A549 (cell line): ENCODE measurements around the gene HPCAL1. TPM values are rescaled to one million over a fixed set of nuclear protein-coding genes. Genes with fewer than 3 reads are reported as not detected.
A peak's percentile ranks its signal among the peaks of the same experiment; 100 is the strongest.

Experiments
- ATAC-seq, 2 experiments: fragments of 200-7000 bp in 1 of 2; fragments of >200 bp in 1 of 2; cut with Nextera tagmentation in 1 of 2; cut with Tn5 transposase in 1 of 2; 3 replicates each; pipeline versions ENCODE4 v1.8.0 to v1.9.1; 2018 to 2020; ENCODE audit warnings: mild to moderate bottlenecking in 1 of 2, moderate library complexity in 1 of 2
- CTCF ChIA-PET: fragments of 300-600 bp; sonication (Branson Sonifier 250); formaldehyde crosslinking; extraction: SDS; loops from one replicate; lab custom pipeline; 2021; ENCODE audit warnings: antibody characterized with exemption, inconsistent platforms; lab: Yijun Ruan, JAX
- POLR2A ChIA-PET: fragments of 350-600 bp; formaldehyde crosslinking; extraction: SDS; loops from one replicate; lab custom pipeline; 2021; ENCODE audit warnings: antibody characterized with exemption, inconsistent platforms; lab: Yijun Ruan, JAX
- DNase-seq, 2 experiments: peaks; one replicate each; pipeline versions ENCODE4 v3.0.0 to v3.0.0-alpha.2; 2011 to 2016; ENCODE audit warnings: low read depth in 1 of 2, low spot score in 1 of 2
- FAIRE-seq: peaks from 2 replicates; lab custom pipeline; 2011; peaks lifted over from hg19 to GRCh38; lab: Jason Lieb, UNC
- H3K27ac ChIP-seq, 2 experiments: fragments of >200 bp; sonication (Bioruptor Twin); formaldehyde crosslinking; 3 replicates each; pipeline ENCODE4 v1.5.1; 2016 to 2017
- H3K4me1 ChIP-seq: fragments of >200 bp; sonication (Bioruptor Twin); formaldehyde crosslinking; 3 replicates; pipeline ENCODE4 v1.6.1; 2016
- H3K4me2 ChIP-seq: fragments of >200 bp; sonication (Bioruptor Twin); formaldehyde crosslinking; 3 replicates; pipeline ENCODE4 v1.6.1; 2016
- H3K4me3 ChIP-seq: fragments of >200 bp; sonication (Bioruptor Twin); formaldehyde crosslinking; 3 replicates; pipeline ENCODE4 v1.5.1; 2016
- H3K9me3 ChIP-seq: fragments of >200 bp; sonication (Bioruptor Twin); formaldehyde crosslinking; 3 replicates; pipeline ENCODE4 v1.6.1; 2016
- CBX2 ChIP-seq: fragments of 200-600 bp; sonication (generic); IDR thresholded peaks from 2 replicates; pipeline ENCODE4 v1.6.1; 2016; ENCODE audit warnings: low read depth, mild to moderate bottlenecking, borderline replicate concordance
- CBX8 ChIP-seq: fragments of 200-600 bp; sonication (generic); IDR thresholded peaks from 2 replicates; pipeline ENCODE4 v1.6.1; 2016
- CEBPB ChIP-seq, 2 experiments: fragments of >200 bp in 1 of 2; sonication (Bioruptor Twin) in 1 of 2; formaldehyde crosslinking in 1 of 2; IDR thresholded peaks; 2 replicates each; pipeline ENCODE4 v1.6.1; 2012 to 2016
- ESRRA ChIP-seq: fragments of 150-350 bp; IDR thresholded peaks from 2 replicates; pipeline ENCODE4 v1.6.1; 2014; ENCODE audit warnings: mild to moderate bottlenecking, low read length, borderline replicate concordance
- FOXS1 ChIP-seq: fragments of 250-450 bp; sonication (Bioruptor Pico); IDR thresholded peaks from 2 replicates; pipeline ENCODE4 v1.5.0; 2020; ENCODE audit warnings: mild to moderate bottlenecking, moderate library complexity
- MAFK ChIP-seq: fragments of 450-650 bp; IDR thresholded peaks from 2 replicates; pipeline ENCODE4 v1.6.1; 2014; ENCODE audit not compliant: partially characterized antibody
- MYC ChIP-seq: IDR thresholded peaks from 2 replicates; pipeline ENCODE4 v1.6.1; 2012; ENCODE audit warnings: mild to moderate bottlenecking, inconsistent platforms, low read length, improper control_type of control experiment, borderline replicate concordance
- NPAS2 ChIP-seq: fragments of 250-450 bp; sonication (Bioruptor Pico); IDR thresholded peaks from 2 replicates; pipeline ENCODE4 v1.8.0; 2022; ENCODE audit warnings: mild to moderate bottlenecking, moderate library complexity, borderline replicate concordance
- PHF8 ChIP-seq: fragments of 200-600 bp; sonication (generic); IDR thresholded peaks from 2 replicates; pipeline ENCODE4 v1.6.1; 2016; ENCODE audit warnings: low read depth, mild to moderate bottlenecking, antibody characterized with exemption, moderate library complexity, borderline replicate concordance
- POLR2A ChIP-seq: IDR thresholded peaks from 2 replicates; pipeline ENCODE4 v1.6.1; 2012; ENCODE audit warnings: mild to moderate bottlenecking, low read length
- POLR2AphosphoS2 ChIP-seq: conservative IDR thresholded peaks from 2 replicates; pipeline ENCODE4 v1.6.1; 2012; ENCODE audit warnings: low read length, improper control_type of control experiment, inconsistent platforms
- RAD21 ChIP-seq, 2 experiments: fragments of >200 bp in 1 of 2; sonication (Bioruptor Twin) in 1 of 2; formaldehyde crosslinking in 1 of 2; IDR thresholded peaks in 1 of 2; conservative IDR thresholded peaks in 1 of 2; 2 replicates in 1 of 2; 3 replicates in 1 of 2; pipeline ENCODE4 v1.6.1; 2012 to 2018; ENCODE audit warnings: inconsistent platforms in 1 of 2
- RCOR1 ChIP-seq: fragments of 150-350 bp; IDR thresholded peaks from 2 replicates; pipeline ENCODE4 v1.6.1; 2014; ENCODE audit warnings: antibody characterized with exemption, low read length, low read depth
- SMC3 ChIP-seq: fragments of >200 bp; sonication (Bioruptor Twin); formaldehyde crosslinking; IDR thresholded peaks from 3 replicates; pipeline ENCODE4 v1.6.1; 2018; ENCODE audit warnings: inconsistent platforms
- ZFP36 ChIP-seq: fragments of 450-650 bp; IDR thresholded peaks from 2 replicates; pipeline ENCODE4 v1.6.1; 2014; ENCODE audit warnings: borderline replicate concordance; ENCODE audit not compliant: partially characterized antibody
- ZSCAN20 ChIP-seq: fragments of 250-450 bp; sonication (Bioruptor Pico); IDR thresholded peaks from 2 replicates; pipeline ENCODE4 v1.8.0; 2022; ENCODE audit warnings: mild to moderate bottlenecking, moderate library complexity
- WGBS: methylation state at CpG from one replicate; pipeline ENCODE4 v1.1.6; 2017; ENCODE audit errors: missing lambda C conversion rate; 5-methylcytosine and 5-hydroxymethylcytosine counted together
- polyA plus RNA-seq, 4 experiments: library from polyadenylated mRNA; depleted of rRNA in 3 of 4; stranded (reverse); fragments of >200 nt; fragmentation: RNase III in 1 of 4; extraction: RNeasy Plus Mini Kit Qiagen cat#74134 plus additional on column Dnase treatment in 1 of 4; gene quantifications; 2 replicates in 3 of 4; 3 replicates in 1 of 4; pipeline ENCODE4 v1.2.3, GENCODE V29; 2011 to 2017
- TF ChIP-seq, protein P1 (sequence below): IDR thresholded peaks from 2 replicates; pipeline ENCODE4 v1.6.1; 2012
- TF ChIP-seq, protein P2 (sequence below): IDR thresholded peaks from 2 replicates; pipeline ENCODE4 v1.6.1; 2012; ENCODE audit warnings: low read depth, borderline replicate concordance
- TF ChIP-seq, protein P3 (sequence below): fragments of >200 bp; sonication (Bioruptor Twin); formaldehyde crosslinking; IDR thresholded peaks from 3 replicates; pipeline ENCODE4 v1.5.1; 2016

The HPCAL1 gene
- polyA plus RNA-seq, 2 of the 4 experiments (the other 2 are of a cell fraction): 44.4 to 66.4 TPM

GRCh38 chr2:10333247-10333613, 30.5 kb downstream of the HPCAL1 start:
- ATAC-seq (peak in 1 of 2 experiments; percentile 3; a peak in 1 of 6 replicates), FAIRE-seq (no peak), DNase-seq (no peak)
- H3K4me1 ChIP-seq: peaks cover 84% of the 10 kb centered on the region
- H3K4me2 ChIP-seq: peak overlapping the region; percentile 85
- H3K4me3 ChIP-seq: no peak overlapping the region
- TF ChIP-seq, protein P1, sequence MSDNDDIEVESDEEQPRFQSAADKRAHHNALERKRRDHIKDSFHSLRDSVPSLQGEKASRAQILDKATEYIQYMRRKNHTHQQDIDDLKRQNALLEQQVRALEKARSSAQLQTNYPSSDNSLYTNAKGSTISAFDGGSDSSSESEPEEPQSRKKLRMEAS: peak; percentile 37; the same call in 1 of the 2 replicates
- no peak for TF ChIP-seq POLR2AphosphoS2
- H3K9me3 ChIP-seq: peaks cover 7% of the 10 kb centered on the region; the same call in 1 of the 3 replicates
- ChIA-PET POLR2A (no interaction called here), CTCF (interaction anchor here (1.1 to 2.5 kb wide), 4 partner anchors 11 to 191 kb away, joined by 3 to 10 read pairs (median 4); no protein-coding TSS in a partner anchor)
- peak overlapping the region; percentile 89 to 92 for H3K27ac ChIP-seq
- 59% methylated on average over 5 of the region's 5 CpGs for WGBS

DNA sequence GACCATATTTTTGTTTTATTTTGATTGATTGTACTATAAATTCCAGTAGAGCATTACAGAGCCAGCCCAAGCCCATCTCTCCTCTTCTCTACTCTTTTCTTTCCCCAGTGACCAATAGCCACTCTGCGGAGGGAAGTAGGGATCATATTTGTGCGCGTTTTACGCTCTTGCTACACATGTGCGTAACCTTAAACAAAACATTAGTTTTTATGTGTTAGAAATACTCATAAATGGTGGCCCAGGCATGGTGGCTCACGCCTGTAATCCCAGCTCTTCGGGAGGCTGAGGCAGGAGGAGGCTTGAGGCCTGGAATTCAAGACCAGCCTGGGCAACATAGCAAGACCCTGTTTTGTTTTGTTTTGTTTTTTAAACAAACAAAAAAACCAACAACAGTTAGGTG, 31.3 kb downstream of the HPCAL1 start:
- Histone ChIP-seq H3K9me3 (peaks cover 7% of the 10 kb centered on the region; the same call in 1 of the 3 replicates), H3K27ac (no peak overlapping the region), H3K4me1 (peaks cover 82% of the 10 kb centered on the region), H3K4me2 (no peak overlapping the region), H3K4me3 (no peak overlapping the region)
- ChIA-PET POLR2A (no interaction called here), CTCF (interaction anchor here (0.7 to 2.1 kb wide), 7 partner anchors 11 to 209 kb away, joined by 3 to 5 read pairs (median 4); no protein-coding TSS in a partner anchor)
- FAIRE-seq (no peak), DNase-seq (no peak), ATAC-seq (no peak)
- WGBS: 90% methylated on average over 7 of the region's 7 CpGs
- TF ChIP-seq ZFP36 (no peak), MYC (no peak), RAD21 (conservative IDR thresholded peaks at IDR 0.05 in 1 of 2, IDR thresholded peaks at IDR 0.05 in 1 of 2) (no peak), NPAS2 (CRISPR knock-in tag) (no peak), POLR2AphosphoS2 (no peak), POLR2A (no peak), RCOR1 (no peak), CBX2 (no peak), CBX8 (no peak), PHF8 (no peak), SMC3 (no peak), FOXS1 (no peak), MAFK (no peak), ESRRA (no peak), CEBPB (IDR thresholded peaks at IDR 0.05) (no peak)
- TF ChIP-seq, protein P2, sequence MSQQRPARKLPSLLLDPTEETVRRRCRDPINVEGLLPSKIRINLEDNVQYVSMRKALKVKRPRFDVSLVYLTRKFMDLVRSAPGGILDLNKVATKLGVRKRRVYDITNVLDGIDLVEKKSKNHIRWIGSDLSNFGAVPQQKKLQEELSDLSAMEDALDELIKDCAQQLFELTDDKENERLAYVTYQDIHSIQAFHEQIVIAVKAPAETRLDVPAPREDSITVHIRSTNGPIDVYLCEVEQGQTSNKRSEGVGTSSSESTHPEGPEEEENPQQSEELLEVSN: no peak
- TF ChIP-seq, protein P3, sequence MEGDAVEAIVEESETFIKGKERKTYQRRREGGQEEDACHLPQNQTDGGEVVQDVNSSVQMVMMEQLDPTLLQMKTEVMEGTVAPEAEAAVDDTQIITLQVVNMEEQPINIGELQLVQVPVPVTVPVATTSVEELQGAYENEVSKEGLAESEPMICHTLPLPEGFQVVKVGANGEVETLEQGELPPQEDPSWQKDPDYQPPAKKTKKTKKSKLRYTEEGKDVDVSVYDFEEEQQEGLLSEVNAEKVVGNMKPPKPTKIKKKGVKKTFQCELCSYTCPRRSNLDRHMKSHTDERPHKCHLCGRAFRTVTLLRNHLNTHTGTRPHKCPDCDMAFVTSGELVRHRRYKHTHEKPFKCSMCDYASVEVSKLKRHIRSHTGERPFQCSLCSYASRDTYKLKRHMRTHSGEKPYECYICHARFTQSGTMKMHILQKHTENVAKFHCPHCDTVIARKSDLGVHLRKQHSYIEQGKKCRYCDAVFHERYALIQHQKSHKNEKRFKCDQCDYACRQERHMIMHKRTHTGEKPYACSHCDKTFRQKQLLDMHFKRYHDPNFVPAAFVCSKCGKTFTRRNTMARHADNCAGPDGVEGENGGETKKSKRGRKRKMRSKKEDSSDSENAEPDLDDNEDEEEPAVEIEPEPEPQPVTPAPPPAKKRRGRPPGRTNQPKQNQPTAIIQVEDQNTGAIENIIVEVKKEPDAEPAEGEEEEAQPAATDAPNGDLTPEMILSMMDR: no peak
- TF ChIP-seq, protein P1: no peak

DNA sequence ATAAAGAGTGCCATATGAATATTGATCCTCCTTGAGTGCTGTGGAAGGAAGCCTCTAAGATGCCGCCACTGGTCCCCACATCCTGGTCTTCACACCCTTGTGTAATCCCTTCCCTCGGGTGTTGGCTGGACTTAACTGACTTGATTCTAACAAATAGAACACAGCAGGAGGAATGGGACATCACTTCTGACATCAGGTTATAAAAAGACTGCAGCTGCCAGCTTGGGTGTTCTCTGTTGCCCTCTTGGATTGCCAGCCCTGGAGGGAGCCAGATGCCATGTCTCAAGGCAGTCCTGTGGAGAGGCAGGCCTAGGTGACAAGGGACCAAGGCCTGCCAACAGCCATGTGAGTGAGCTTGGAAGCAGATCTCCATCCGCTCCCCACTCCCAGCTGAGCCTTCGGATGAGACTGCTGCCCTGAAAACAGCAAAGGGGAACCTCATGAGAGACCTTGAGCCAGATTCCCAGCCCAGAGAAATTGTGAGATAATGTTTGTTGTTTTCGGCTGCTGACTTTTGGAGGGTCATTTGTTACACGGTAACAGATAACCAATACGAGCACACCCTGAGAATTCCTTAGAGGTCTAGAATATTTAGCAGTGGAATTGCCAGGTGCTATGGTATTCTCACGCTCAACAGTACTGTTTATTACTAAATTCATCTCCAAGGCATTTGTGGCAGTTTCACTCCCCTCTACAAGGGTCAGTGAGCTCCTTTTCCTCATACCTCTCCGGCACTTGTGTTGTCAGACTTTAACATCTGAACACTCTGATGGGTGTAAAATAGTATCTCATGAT, 32.5 kb downstream of the HPCAL1 start:
- ChIA-PET POLR2A (no interaction called here), CTCF (interaction anchor here (0.6 to 2.1 kb wide), 4 partner anchors 12 to 325 kb away, joined by 3 to 5 read pairs (median 4); no protein-coding TSS in a partner anchor)
- Histone ChIP-seq H3K4me2 (peak overlapping the region; percentile 36; the same call in 2 of the 3 replicates), H3K4me1 (peaks cover 76% of the 10 kb centered on the region), H3K4me3 (no peak overlapping the region), H3K27ac (peak overlapping the region; percentile 12 to 13; a peak in 2 of 6 replicates), H3K9me3 (peaks cover 7% of the 10 kb centered on the region; the same call in 1 of the 3 replicates)
- DNase-seq: no peak
- no peak for ATAC-seq
- FAIRE-seq: no peak
- WGBS: 95% methylated on average over 9 of the region's 9 CpGs
- TF ChIP-seq ZSCAN20 (CRISPR knock-in tag): no peak
